Activated CD8-positive, alpha-beta memory T cell treated with anti-CD3 and anti-CD28 coated beads, Interleukin-2, amount 50 U/mL, for 48 hours (primary cell): ENCODE measurements around the gene ENG.

Source experiments
- DNase-seq: peaks from one replicate; pipeline ENCODE4 v3.0.0-alpha.2; 2020

Gene ENG

GRCh38 chr9:127770905-127771569 lies 83.4 kb downstream of the ENG start:
- DNase-seq: peak; percentile 99

GRCh38 chr9:127770583-127770904 lies 83.9 kb downstream of the ENG start:
- no peak for DNase-seq

- DNase-seq: no peak
These were observed 84.4 kb downstream of the ENG start for GRCh38 chr9:127769929-127770582.

- DNase-seq: no peak
These were observed 85.4 kb downstream of the ENG start for GRCh38 chr9:127769101-127769500.

- DNase-seq: no peak
These were observed 85.8 kb downstream of the ENG start for GRCh38 chr9:127768698-127769097.

GRCh38 chr9:127767909-127768331 lies 86.5 kb downstream of the ENG start:
- DNase-seq: no peak

- DNase-seq: no peak
These were observed 87.0 kb downstream of the ENG start for GRCh38 chr9:127767410-127767809.

- no peak for DNase-seq
These were observed 89.0 kb downstream of the ENG start for GRCh38 chr9:127765418-127765817.
